SK-N-SH (cell line): ENCODE data around the gene DRD4. TPM values are rescaled to one million over a fixed set of nuclear protein-coding genes. Genes with fewer than 3 reads are reported as not detected.

Experiments used
- CTCF ChIA-PET: fragments of 300-600, 350-600 bp; formaldehyde crosslinking; extraction: SDS; loops from one replicate; lab custom pipeline; 2021; lab: Yijun Ruan, JAX
- POLR2A ChIA-PET: fragments of 350-600 bp; sonication (Branson Sonifier 250); formaldehyde crosslinking; extraction: SDS; loops from one replicate; lab custom pipeline; 2020; ENCODE audit warnings: antibody characterized with exemption, inconsistent platforms; lab: Yijun Ruan, JAX
- DNase-seq: peaks from one replicate; pipeline ENCODE4 v3.0.0; 2012
- H2AFZ ChIP-seq: fragments of 200-600 bp; sonication (generic); 2 replicates; pipeline ENCODE4 v1.8.1; 2016; ENCODE audit warnings: antibody characterized with exemption, mild to moderate bottlenecking, low read depth
- H3F3A ChIP-seq: fragments of 200-600 bp; sonication (generic); replicated peaks from 2 replicates; pipeline ENCODE3; 2016; ENCODE audit warnings: antibody characterized with exemption, mild to moderate bottlenecking; ENCODE audit not compliant: insufficient read depth
- H3K27ac ChIP-seq, 2 experiments: fragments of 200-500 bp in 1 of 2; fragments of 200-600 bp in 1 of 2; sonication (Bioruptor generic) in 1 of 2; sonication (generic), shearing (Covaris generic) in 1 of 2; 2 replicates each; pipeline versions ENCODE4 v1.5.1 to v1.6.1; 2014 to 2016; ENCODE audit warnings: low read depth in 2 of 2, inconsistent platforms in 1 of 2, low read length in 1 of 2, mild to moderate bottlenecking in 1 of 2, mixed read lengths in 1 of 2
- H3K27me3 ChIP-seq: fragments of 200-600 bp; sonication (generic), shearing (Covaris generic); 2 replicates; pipeline ENCODE4 v1.6.1; 2016; ENCODE audit warnings: mixed run types; ENCODE audit not compliant: insufficient read depth
- H3K36me3 ChIP-seq, 2 experiments: fragments of 200-500 bp in 1 of 2; fragments of 200-600 bp in 1 of 2; sonication (Bioruptor generic) in 1 of 2; sonication (generic) in 1 of 2; replicated peaks in 1 of 2; 2 replicates each; pipeline versions ENCODE3 to v1.5.1; 2014 to 2016; ENCODE audit warnings: low read length in 1 of 2, mild to moderate bottlenecking in 1 of 2; ENCODE audit not compliant: insufficient read depth in 2 of 2, control insufficient read depth in 1 of 2
- H3K4me1 ChIP-seq, 2 experiments: fragments of 200-500 bp in 1 of 2; fragments of 200-600 bp in 1 of 2; sonication (Bioruptor generic) in 1 of 2; sonication (generic), shearing (Covaris generic) in 1 of 2; 2 replicates each; pipeline versions ENCODE4 v1.5.1 to v1.6.1; 2014 to 2016; ENCODE audit warnings: low read depth in 1 of 2, low read length in 1 of 2, mixed run types in 1 of 2; ENCODE audit not compliant: insufficient read depth in 2 of 2, control insufficient read depth in 1 of 2
- H3K4me2 ChIP-seq: fragments of 200-600 bp; sonication (generic), shearing (Covaris generic); 2 replicates; pipeline ENCODE4 v1.6.1; 2017; ENCODE audit warnings: mixed run types
- H3K4me3 ChIP-seq, 2 experiments: fragments of 200-500 bp in 1 of 2; fragments of 200-600 bp in 1 of 2; sonication (Bioruptor generic) in 1 of 2; sonication (generic), shearing (Covaris generic) in 1 of 2; 2 replicates each; pipeline versions ENCODE4 v1.5.1 to v1.8.1; 2014 to 2016; ENCODE audit warnings: low read depth in 2 of 2, inconsistent platforms in 1 of 2, low read length in 1 of 2, mild to moderate bottlenecking in 1 of 2, mixed read lengths in 1 of 2, moderate library complexity in 1 of 2
- H3K79me2 ChIP-seq: fragments of 200-600 bp; sonication (generic); 2 replicates; pipeline ENCODE4 v1.8.1; 2017; ENCODE audit warnings: mild to moderate bottlenecking; ENCODE audit not compliant: insufficient read depth
- H3K9ac ChIP-seq: fragments of 200-600 bp; sonication (generic); 2 replicates; pipeline ENCODE4 v1.6.1; 2017; ENCODE audit warnings: mixed run types
- H3K9me2 ChIP-seq: fragments of 200-600 bp; sonication (generic); 2 replicates; pipeline ENCODE4 v1.6.1; 2017; ENCODE audit warnings: mixed run types
- H3K9me3 ChIP-seq: fragments of 200-600 bp; sonication (generic); 2 replicates; pipeline ENCODE4 v1.6.1; 2017; ENCODE audit warnings: mixed run types, mild to moderate bottlenecking, moderate library complexity
- H4K20me1 ChIP-seq: fragments of 200-600 bp; sonication (generic); 2 replicates; pipeline ENCODE4 v1.6.1; 2017; ENCODE audit warnings: mild to moderate bottlenecking, mixed run types; ENCODE audit not compliant: insufficient read depth
- CHD2 ChIP-seq: fragments of 150-350 bp; IDR thresholded peaks from 2 replicates; pipeline ENCODE4 v1.6.1; 2018; ENCODE audit warnings: low read length; ENCODE audit not compliant: partially characterized antibody
- EP300 ChIP-seq, 2 experiments: IDR thresholded peaks; 2 replicates each; pipeline versions ENCODE4 v1.4.0 to v1.6.1; 2012; ENCODE audit warnings: borderline replicate concordance in 1 of 2, low read depth in 1 of 2, low read length in 1 of 2
- FOXJ3 ChIP-seq: sonication (generic); formaldehyde crosslinking; IDR thresholded peaks from 2 replicates; pipeline ENCODE4 v1.5.1; 2020; ENCODE audit warnings: mild to moderate bottlenecking, missing genetic modification reagents
- FOXM1 ChIP-seq: IDR thresholded peaks from 2 replicates; pipeline ENCODE4 v1.4.0; 2012; ENCODE audit warnings: low read depth, mild to moderate bottlenecking
- GABPA ChIP-seq: IDR thresholded peaks from 2 replicates; pipeline ENCODE4 v1.4.0; 2012; ENCODE audit warnings: low read depth, mild to moderate bottlenecking
- GATA2 ChIP-seq: sonication (generic); formaldehyde crosslinking; IDR thresholded peaks from 2 replicates; pipeline ENCODE4 v1.5.0; 2020; ENCODE audit warnings: mild to moderate bottlenecking, missing genetic modification reagents
- JUND ChIP-seq: IDR thresholded peaks from 2 replicates; pipeline ENCODE4 v1.4.0; 2012
- MAX ChIP-seq: IDR thresholded peaks from 2 replicates; pipeline ENCODE4 v1.4.0; 2012; ENCODE audit warnings: low read depth
- MXI1 ChIP-seq: IDR thresholded peaks from 2 replicates; pipeline ENCODE4 v1.6.1; 2012; ENCODE audit warnings: mild to moderate bottlenecking, low read depth, low read length, improper control_type of control experiment
- NFIC ChIP-seq: IDR thresholded peaks from 2 replicates; pipeline ENCODE4 v1.4.0; 2012; ENCODE audit warnings: borderline replicate concordance
- NRF1 ChIP-seq: IDR thresholded peaks from 2 replicates; pipeline ENCODE4 v1.6.1; 2012; ENCODE audit warnings: low read depth, mild to moderate bottlenecking, low read length
- RCOR1 ChIP-seq: fragments of 150-350 bp; IDR thresholded peaks from 2 replicates; pipeline ENCODE4 v1.6.1; 2017; ENCODE audit warnings: antibody characterized with exemption, low read length
- RFX5 ChIP-seq: IDR thresholded peaks from 2 replicates; pipeline ENCODE4 v1.6.1; 2012; ENCODE audit warnings: mild to moderate bottlenecking, improper control_type of control experiment, low read length
- TEAD4 ChIP-seq: IDR thresholded peaks from 2 replicates; pipeline ENCODE4 v1.4.0; 2012; ENCODE audit warnings: mild to moderate bottlenecking, borderline replicate concordance; ENCODE audit not compliant: insufficient read depth
- USF2 ChIP-seq: fragments of 150-350 bp; IDR thresholded peaks from 2 replicates; pipeline ENCODE4 v1.6.1; 2017; ENCODE audit warnings: antibody characterized with exemption, low read length, low read depth, borderline replicate concordance
- YY1 ChIP-seq: IDR thresholded peaks from 2 replicates; pipeline ENCODE4 v1.4.0; 2012; ENCODE audit warnings: low read depth, mild to moderate bottlenecking
- ZBTB33 ChIP-seq: IDR thresholded peaks from 2 replicates; pipeline ENCODE4 v1.4.0; 2012; ENCODE audit warnings: low read depth, borderline replicate concordance
- WGBS: methylation state at CpG from one replicate; pipeline ENCODE4 v1.1.6; 2017; ENCODE audit warnings: low lambda C conversion rate; 5-methylcytosine and 5-hydroxymethylcytosine counted together
- polyA plus RNA-seq, 3 experiments: library from polyadenylated mRNA; depleted of rRNA; stranded (reverse); fragments of >200 nt; gene quantifications; 2 replicates each; pipeline ENCODE4 v1.2.3, GENCODE V29; 2012
- TF ChIP-seq, protein P1 (sequence below): fragments of 200-600 bp; sonication (generic); IDR thresholded peaks from 2 replicates; pipeline ENCODE4 v1.6.1; 2017; ENCODE audit warnings: antibody characterized with exemption, mild to moderate bottlenecking, moderate library complexity

DRD4 gene
- polyA plus RNA-seq, 1 of the 3 experiments (the other 2 are of a cell fraction) = not detected

GRCh38 chr11:680970-681369 lies 43.9 kb downstream of the DRD4 start (continued):
- TF ChIP-seq ZBTB33 (no peak), JUND (no peak), RFX5 (no peak)

GRCh38 chr11:686451-687243 lies 49.6 kb downstream of the DRD4 start:
- Histone ChIP-seq H3K27me3 (no peaks in the 10 kb centered on the region), H3K9me3 (no peaks in the 10 kb centered on the region), H3K4me1 (peaks cover 0 to 12% of the 10 kb centered on the region in 2 experiments; a peak in 1 of 4 replicates), H3K4me2 (no peak overlapping the region), H3K4me3 (no peak overlapping the region), H3F3A (no peaks in the 10 kb centered on the region), H3K79me2 (peaks cover 4% of the 10 kb centered on the region; the same call in 1 of the 2 replicates), H3K9me2 (no peaks in the 10 kb centered on the region), H3K36me3 (peaks cover 14 to 38% of the 10 kb centered on the region in 2 experiments), H2AFZ (no peak overlapping the region), H4K20me1 (no peaks in the 10 kb centered on the region), H3K9ac (no peak overlapping the region), H3K27ac (no peak overlapping the region)
- CTCF ChIA-PET = no interaction called here
- DNase-seq = no peak
- POLR2A ChIA-PET = no interaction called here
- TF ChIP-seq GABPA = no peak
- TF ChIP-seq MAX = no peak
- no peak for TF ChIP-seq USF2
- TF ChIP-seq, protein P1, sequence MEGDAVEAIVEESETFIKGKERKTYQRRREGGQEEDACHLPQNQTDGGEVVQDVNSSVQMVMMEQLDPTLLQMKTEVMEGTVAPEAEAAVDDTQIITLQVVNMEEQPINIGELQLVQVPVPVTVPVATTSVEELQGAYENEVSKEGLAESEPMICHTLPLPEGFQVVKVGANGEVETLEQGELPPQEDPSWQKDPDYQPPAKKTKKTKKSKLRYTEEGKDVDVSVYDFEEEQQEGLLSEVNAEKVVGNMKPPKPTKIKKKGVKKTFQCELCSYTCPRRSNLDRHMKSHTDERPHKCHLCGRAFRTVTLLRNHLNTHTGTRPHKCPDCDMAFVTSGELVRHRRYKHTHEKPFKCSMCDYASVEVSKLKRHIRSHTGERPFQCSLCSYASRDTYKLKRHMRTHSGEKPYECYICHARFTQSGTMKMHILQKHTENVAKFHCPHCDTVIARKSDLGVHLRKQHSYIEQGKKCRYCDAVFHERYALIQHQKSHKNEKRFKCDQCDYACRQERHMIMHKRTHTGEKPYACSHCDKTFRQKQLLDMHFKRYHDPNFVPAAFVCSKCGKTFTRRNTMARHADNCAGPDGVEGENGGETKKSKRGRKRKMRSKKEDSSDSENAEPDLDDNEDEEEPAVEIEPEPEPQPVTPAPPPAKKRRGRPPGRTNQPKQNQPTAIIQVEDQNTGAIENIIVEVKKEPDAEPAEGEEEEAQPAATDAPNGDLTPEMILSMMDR = no peak
- TF ChIP-seq ZBTB33 = no peak
- TF ChIP-seq FOXM1 = no peak
- TF ChIP-seq RCOR1 = no peak
- no peak for TF ChIP-seq CHD2
- TF ChIP-seq MXI1 = no peak
- TF ChIP-seq FOXJ3 (CRISPR knock-in tag) = no peak
- TF ChIP-seq NFIC = no peak
- TF ChIP-seq YY1 = no peak
- no peak for TF ChIP-seq NRF1
- TF ChIP-seq EP300 (IDR thresholded peaks at IDR 0.05; ENCODE audit: borderline replicate concordance in 1 of 2, low read depth in 1 of 2, low read length in 1 of 2) = no peak
- no peak for TF ChIP-seq TEAD4
- no peak for TF ChIP-seq GATA2 (CRISPR knock-in tag)
- no peak for TF ChIP-seq JUND
- WGBS = 91% methylated on average over 25 of the region's 30 CpGs
